SK-N-SH (cell line): Measurements from ENCODE around the gene RER1. TPM values are rescaled to one million over a fixed set of nuclear protein-coding genes. Genes with fewer than 3 reads are reported as not detected.

ENCODE experiments used
- CTCF ChIA-PET: fragments of 300-600, 350-600 bp; formaldehyde crosslinking; extraction: SDS; loops from one replicate; lab custom pipeline; 2021; lab: Yijun Ruan, JAX
- POLR2A ChIA-PET: fragments of 350-600 bp; sonication (Branson Sonifier 250); formaldehyde crosslinking; extraction: SDS; loops from one replicate; lab custom pipeline; 2020; ENCODE audit warnings: antibody characterized with exemption, inconsistent platforms; lab: Yijun Ruan, JAX
- DNase-seq: peaks from one replicate; pipeline ENCODE4 v3.0.0; 2012
- H2AFZ ChIP-seq: fragments of 200-600 bp; sonication (generic); 2 replicates; pipeline ENCODE4 v1.8.1; 2016; ENCODE audit warnings: antibody characterized with exemption, mild to moderate bottlenecking, low read depth
- H3F3A ChIP-seq: fragments of 200-600 bp; sonication (generic); replicated peaks from 2 replicates; pipeline ENCODE3; 2016; ENCODE audit warnings: antibody characterized with exemption, mild to moderate bottlenecking; ENCODE audit not compliant: insufficient read depth
- H3K27ac ChIP-seq, 2 experiments: fragments of 200-500 bp in 1 of 2; fragments of 200-600 bp in 1 of 2; sonication (Bioruptor generic) in 1 of 2; sonication (generic), shearing (Covaris generic) in 1 of 2; 2 replicates each; pipeline versions ENCODE4 v1.5.1 to v1.6.1; 2014 to 2016; ENCODE audit warnings: low read depth in 2 of 2, inconsistent platforms in 1 of 2, low read length in 1 of 2, mild to moderate bottlenecking in 1 of 2, mixed read lengths in 1 of 2
- H3K27me3 ChIP-seq: fragments of 200-600 bp; sonication (generic), shearing (Covaris generic); 2 replicates; pipeline ENCODE4 v1.6.1; 2016; ENCODE audit warnings: mixed run types; ENCODE audit not compliant: insufficient read depth
- H3K36me3 ChIP-seq, 2 experiments: fragments of 200-500 bp in 1 of 2; fragments of 200-600 bp in 1 of 2; sonication (Bioruptor generic) in 1 of 2; sonication (generic) in 1 of 2; replicated peaks in 1 of 2; 2 replicates each; pipeline versions ENCODE3 to v1.5.1; 2014 to 2016; ENCODE audit warnings: low read length in 1 of 2, mild to moderate bottlenecking in 1 of 2; ENCODE audit not compliant: insufficient read depth in 2 of 2, control insufficient read depth in 1 of 2
- H3K4me1 ChIP-seq, 2 experiments: fragments of 200-500 bp in 1 of 2; fragments of 200-600 bp in 1 of 2; sonication (Bioruptor generic) in 1 of 2; sonication (generic), shearing (Covaris generic) in 1 of 2; 2 replicates each; pipeline versions ENCODE4 v1.5.1 to v1.6.1; 2014 to 2016; ENCODE audit warnings: low read depth in 1 of 2, low read length in 1 of 2, mixed run types in 1 of 2; ENCODE audit not compliant: insufficient read depth in 2 of 2, control insufficient read depth in 1 of 2
- H3K4me2 ChIP-seq: fragments of 200-600 bp; sonication (generic), shearing (Covaris generic); 2 replicates; pipeline ENCODE4 v1.6.1; 2017; ENCODE audit warnings: mixed run types
- H3K4me3 ChIP-seq, 2 experiments: fragments of 200-500 bp in 1 of 2; fragments of 200-600 bp in 1 of 2; sonication (Bioruptor generic) in 1 of 2; sonication (generic), shearing (Covaris generic) in 1 of 2; 2 replicates each; pipeline versions ENCODE4 v1.5.1 to v1.8.1; 2014 to 2016; ENCODE audit warnings: low read depth in 2 of 2, inconsistent platforms in 1 of 2, low read length in 1 of 2, mild to moderate bottlenecking in 1 of 2, mixed read lengths in 1 of 2, moderate library complexity in 1 of 2
- H3K79me2 ChIP-seq: fragments of 200-600 bp; sonication (generic); 2 replicates; pipeline ENCODE4 v1.8.1; 2017; ENCODE audit warnings: mild to moderate bottlenecking; ENCODE audit not compliant: insufficient read depth
- H3K9ac ChIP-seq: fragments of 200-600 bp; sonication (generic); 2 replicates; pipeline ENCODE4 v1.6.1; 2017; ENCODE audit warnings: mixed run types
- H3K9me2 ChIP-seq: fragments of 200-600 bp; sonication (generic); 2 replicates; pipeline ENCODE4 v1.6.1; 2017; ENCODE audit warnings: mixed run types
- H3K9me3 ChIP-seq: fragments of 200-600 bp; sonication (generic); 2 replicates; pipeline ENCODE4 v1.6.1; 2017; ENCODE audit warnings: mixed run types, mild to moderate bottlenecking, moderate library complexity
- H4K20me1 ChIP-seq: fragments of 200-600 bp; sonication (generic); 2 replicates; pipeline ENCODE4 v1.6.1; 2017; ENCODE audit warnings: mild to moderate bottlenecking, mixed run types; ENCODE audit not compliant: insufficient read depth
- CHD2 ChIP-seq: fragments of 150-350 bp; IDR thresholded peaks from 2 replicates; pipeline ENCODE4 v1.6.1; 2018; ENCODE audit warnings: low read length; ENCODE audit not compliant: partially characterized antibody
- EZH2phosphoT487 ChIP-seq: fragments of 200-600 bp; sonication (generic); IDR thresholded peaks from 2 replicates; pipeline ENCODE4 v1.6.1; 2017; ENCODE audit warnings: low read depth, mixed run types, mild to moderate bottlenecking, antibody characterized with exemption, moderate library complexity, borderline replicate concordance
- FOXJ3 ChIP-seq: sonication (generic); formaldehyde crosslinking; IDR thresholded peaks from 2 replicates; pipeline ENCODE4 v1.5.1; 2020; ENCODE audit warnings: mild to moderate bottlenecking, missing genetic modification reagents
- FOXM1 ChIP-seq: IDR thresholded peaks from 2 replicates; pipeline ENCODE4 v1.4.0; 2012; ENCODE audit warnings: low read depth, mild to moderate bottlenecking
- GABPA ChIP-seq: IDR thresholded peaks from 2 replicates; pipeline ENCODE4 v1.4.0; 2012; ENCODE audit warnings: low read depth, mild to moderate bottlenecking
- JUND ChIP-seq: IDR thresholded peaks from 2 replicates; pipeline ENCODE4 v1.4.0; 2012
- MXI1 ChIP-seq: IDR thresholded peaks from 2 replicates; pipeline ENCODE4 v1.6.1; 2012; ENCODE audit warnings: mild to moderate bottlenecking, low read depth, low read length, improper control_type of control experiment
- NRF1 ChIP-seq: IDR thresholded peaks from 2 replicates; pipeline ENCODE4 v1.6.1; 2012; ENCODE audit warnings: low read depth, mild to moderate bottlenecking, low read length
- POLR2AphosphoS5 ChIP-seq: IDR thresholded peaks from 2 replicates; pipeline ENCODE4 v1.6.1; 2012; ENCODE audit warnings: low read depth, low read length
- RCOR1 ChIP-seq: fragments of 150-350 bp; IDR thresholded peaks from 2 replicates; pipeline ENCODE4 v1.6.1; 2017; ENCODE audit warnings: antibody characterized with exemption, low read length
- RXRA ChIP-seq: IDR thresholded peaks from 2 replicates; pipeline ENCODE4 v1.4.0; 2012; ENCODE audit warnings: low read depth, mild to moderate bottlenecking, borderline replicate concordance
- SIN3A ChIP-seq: IDR thresholded peaks from 2 replicates; pipeline ENCODE4 v1.6.1; 2012; ENCODE audit warnings: low read depth, mild to moderate bottlenecking, low read length, moderate library complexity, borderline replicate concordance
- TCF12 ChIP-seq: IDR thresholded peaks from 2 replicates; pipeline ENCODE4 v1.4.0; 2012
- TEAD4 ChIP-seq: IDR thresholded peaks from 2 replicates; pipeline ENCODE4 v1.4.0; 2012; ENCODE audit warnings: mild to moderate bottlenecking, borderline replicate concordance; ENCODE audit not compliant: insufficient read depth
- YY1 ChIP-seq: IDR thresholded peaks from 2 replicates; pipeline ENCODE4 v1.4.0; 2012; ENCODE audit warnings: low read depth, mild to moderate bottlenecking
- WGBS: methylation state at CpG from one replicate; pipeline ENCODE4 v1.1.6; 2017; ENCODE audit warnings: low lambda C conversion rate; 5-methylcytosine and 5-hydroxymethylcytosine counted together
- polyA plus RNA-seq, 3 experiments: library from polyadenylated mRNA; depleted of rRNA; stranded (reverse); fragments of >200 nt; gene quantifications; 2 replicates each; pipeline ENCODE4 v1.2.3, GENCODE V29; 2012
- TF ChIP-seq, protein P1 (sequence below): IDR thresholded peaks from 2 replicates; pipeline ENCODE4 v1.4.0; 2012; ENCODE audit warnings: low read depth
- TF ChIP-seq, protein P2 (sequence below): IDR thresholded peaks from 2 replicates; pipeline ENCODE4 v1.4.0; 2012; ENCODE audit warnings: low read depth, borderline replicate concordance
- TF ChIP-seq, protein P3 (sequence below): IDR thresholded peaks from 2 replicates; pipeline ENCODE4; 2012
- TF ChIP-seq, protein P4 (sequence below): IDR thresholded peaks from 2 replicates; pipeline ENCODE4 v1.4.0; 2012; ENCODE audit warnings: low read depth, borderline replicate concordance
- TF ChIP-seq, protein P5 (sequence below): fragments of 150-350 bp; IDR thresholded peaks from 2 replicates; pipeline ENCODE4 v1.6.1; 2017; ENCODE audit warnings: antibody characterized with exemption, low read length, low read depth, borderline replicate concordance

RER1 gene
- polyA plus RNA-seq, 1 of the 3 experiments (the other 2 are of a cell fraction), result 181 TPM

DNA sequence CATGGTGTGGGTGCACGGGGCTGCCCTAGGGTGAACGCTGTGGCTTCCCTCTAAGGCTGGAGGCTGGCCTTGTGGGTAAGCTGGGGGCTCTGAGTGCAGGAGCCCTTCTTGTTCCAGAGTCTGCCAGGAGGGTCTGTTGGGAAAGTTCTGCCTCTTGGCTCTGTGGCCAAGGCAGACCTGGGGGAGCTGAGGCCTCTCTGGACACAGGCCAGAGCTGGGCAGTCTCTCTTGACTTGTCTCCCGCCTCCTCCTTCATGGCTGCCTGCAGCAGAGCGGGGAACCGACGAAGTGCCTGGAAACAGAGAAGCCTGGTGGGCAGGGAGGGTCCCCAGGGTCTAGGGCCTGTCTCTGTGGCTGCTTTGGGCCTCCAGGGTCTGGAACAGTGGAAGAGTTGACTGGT is 51.0 kb downstream of the RER1 start:
- ChIA-PET CTCF (interaction anchor here (0.7 to 1.8 kb wide), 8 partner anchors 10 to 145 kb away, joined by 3 to 7 read pairs (median 3); no protein-coding TSS in a partner anchor), POLR2A (interaction anchor here (1.0 kb wide), 1 partner anchor 10 kb away, joined by 3 read pairs; no protein-coding TSS in a partner anchor)
- no peak overlapping the region for H2AFZ ChIP-seq
- WGBS, result 68% methylated on average over 3 of the region's 6 CpGs
- H4K20me1 ChIP-seq, result no peaks in the 10 kb centered on the region
- TF ChIP-seq, protein P1, sequence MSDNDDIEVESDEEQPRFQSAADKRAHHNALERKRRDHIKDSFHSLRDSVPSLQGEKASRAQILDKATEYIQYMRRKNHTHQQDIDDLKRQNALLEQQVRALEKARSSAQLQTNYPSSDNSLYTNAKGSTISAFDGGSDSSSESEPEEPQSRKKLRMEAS, result no peak
- TF ChIP-seq, protein P2, sequence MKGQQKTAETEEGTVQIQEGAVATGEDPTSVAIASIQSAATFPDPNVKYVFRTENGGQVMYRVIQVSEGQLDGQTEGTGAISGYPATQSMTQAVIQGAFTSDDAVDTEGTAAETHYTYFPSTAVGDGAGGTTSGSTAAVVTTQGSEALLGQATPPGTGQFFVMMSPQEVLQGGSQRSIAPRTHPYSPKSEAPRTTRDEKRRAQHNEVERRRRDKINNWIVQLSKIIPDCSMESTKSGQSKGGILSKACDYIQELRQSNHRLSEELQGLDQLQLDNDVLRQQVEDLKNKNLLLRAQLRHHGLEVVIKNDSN, result no peak
- TF ChIP-seq FOXM1 (no peak), JUND (no peak), RCOR1 (no peak), TCF12 (no peak), YY1 (no peak), SIN3A (no peak), GABPA (no peak), CHD2 (no peak), FOXJ3 (no peak), MXI1 (no peak), RXRA (no peak), POLR2AphosphoS5 (no peak), TEAD4 (no peak), EZH2phosphoT487 (no peak), NRF1 (no peak)
- TF ChIP-seq, protein P3, sequence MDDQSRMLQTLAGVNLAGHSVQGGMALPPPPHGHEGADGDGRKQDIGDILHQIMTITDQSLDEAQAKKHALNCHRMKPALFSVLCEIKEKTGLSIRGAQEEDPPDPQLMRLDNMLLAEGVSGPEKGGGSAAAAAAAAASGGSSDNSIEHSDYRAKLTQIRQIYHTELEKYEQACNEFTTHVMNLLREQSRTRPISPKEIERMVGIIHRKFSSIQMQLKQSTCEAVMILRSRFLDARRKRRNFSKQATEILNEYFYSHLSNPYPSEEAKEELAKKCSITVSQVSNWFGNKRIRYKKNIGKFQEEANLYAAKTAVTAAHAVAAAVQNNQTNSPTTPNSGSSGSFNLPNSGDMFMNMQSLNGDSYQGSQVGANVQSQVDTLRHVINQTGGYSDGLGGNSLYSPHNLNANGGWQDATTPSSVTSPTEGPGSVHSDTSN, result no peak
- TF ChIP-seq, protein P4, sequence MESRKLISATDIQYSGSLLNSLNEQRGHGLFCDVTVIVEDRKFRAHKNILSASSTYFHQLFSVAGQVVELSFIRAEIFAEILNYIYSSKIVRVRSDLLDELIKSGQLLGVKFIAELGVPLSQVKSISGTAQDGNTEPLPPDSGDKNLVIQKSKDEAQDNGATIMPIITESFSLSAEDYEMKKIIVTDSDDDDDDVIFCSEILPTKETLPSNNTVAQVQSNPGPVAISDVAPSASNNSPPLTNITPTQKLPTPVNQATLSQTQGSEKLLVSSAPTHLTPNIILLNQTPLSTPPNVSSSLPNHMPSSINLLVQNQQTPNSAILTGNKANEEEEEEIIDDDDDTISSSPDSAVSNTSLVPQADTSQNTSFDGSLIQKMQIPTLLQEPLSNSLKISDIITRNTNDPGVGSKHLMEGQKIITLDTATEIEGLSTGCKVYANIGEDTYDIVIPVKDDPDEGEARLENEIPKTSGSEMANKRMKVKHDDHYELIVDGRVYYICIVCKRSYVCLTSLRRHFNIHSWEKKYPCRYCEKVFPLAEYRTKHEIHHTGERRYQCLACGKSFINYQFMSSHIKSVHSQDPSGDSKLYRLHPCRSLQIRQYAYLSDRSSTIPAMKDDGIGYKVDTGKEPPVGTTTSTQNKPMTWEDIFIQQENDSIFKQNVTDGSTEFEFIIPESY, result no peak
- TF ChIP-seq, protein P5, sequence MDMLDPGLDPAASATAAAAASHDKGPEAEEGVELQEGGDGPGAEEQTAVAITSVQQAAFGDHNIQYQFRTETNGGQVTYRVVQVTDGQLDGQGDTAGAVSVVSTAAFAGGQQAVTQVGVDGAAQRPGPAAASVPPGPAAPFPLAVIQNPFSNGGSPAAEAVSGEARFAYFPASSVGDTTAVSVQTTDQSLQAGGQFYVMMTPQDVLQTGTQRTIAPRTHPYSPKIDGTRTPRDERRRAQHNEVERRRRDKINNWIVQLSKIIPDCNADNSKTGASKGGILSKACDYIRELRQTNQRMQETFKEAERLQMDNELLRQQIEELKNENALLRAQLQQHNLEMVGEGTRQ, result no peak
- H3K4me1 ChIP-seq, result no peaks in the 10 kb centered on the region
- H3K27ac ChIP-seq, result no peak overlapping the region
- peaks cover 9% of the 10 kb centered on the region; the same call in 1 of the 2 replicates for H3K27me3 ChIP-seq
- H3K4me2 ChIP-seq, result no peak overlapping the region
- DNase-seq, result no peak
- H3K4me3 ChIP-seq, result no peak overlapping the region
- no peaks in the 10 kb centered on the region for H3F3A ChIP-seq
- H3K9me3 ChIP-seq, result no peaks in the 10 kb centered on the region
- H3K9ac ChIP-seq, result no peak overlapping the region
- no peaks in the 10 kb centered on the region for H3K79me2 ChIP-seq
- no peaks in the 10 kb centered on the region for H3K9me2 ChIP-seq
- H3K36me3 ChIP-seq, result no peaks in the 10 kb centered on the region
